Heart right ventricle (tissue), 16 donors: ENCODE measurements around the gene NSUN2. TPM values are rescaled to one million over a fixed set of nuclear protein-coding genes. Genes with fewer than 3 reads are reported as not detected.

Experiments used
- ATAC-seq, 8 donors: fragments of 200-7000 bp; cut with Tn5 transposase; one replicate each; pipeline ENCODE4 v1.9.1; 2020; ENCODE audit warnings: mild to moderate bottlenecking in 8 of 8, moderate library complexity in 8 of 8, moderate number of reproducible peaks in 1 of 8
- DNase-seq, 2 donors: peaks; one replicate each; pipeline ENCODE4 v3.0.0-alpha.2; 2020
- H3K27ac ChIP-seq, 10 donors: fragments of 200-600 bp; sonication (generic) in 2 of 10; one replicate each; pipeline versions ENCODE4 v1.5.0 to v1.8.0; 2020 to 2022; ENCODE audit warnings: mild to moderate bottlenecking in 3 of 10
- H3K27me3 ChIP-seq, 7 donors: fragments of 200-600 bp; one replicate each; pipeline ENCODE4 v1.8.0; 2021 to 2022; ENCODE audit warnings: mild to moderate bottlenecking in 2 of 7
- H3K36me3 ChIP-seq, 9 donors: fragments of 200-600 bp; sonication (generic) in 1 of 9; one replicate each; pipeline versions ENCODE4 v1.5.0 to v1.8.0; 2020 to 2022; ENCODE audit warnings: mild to moderate bottlenecking in 2 of 9
- H3K4me1 ChIP-seq, 9 donors: fragments of 200-600 bp; sonication (generic) in 1 of 9; one replicate each; pipeline versions ENCODE4 v1.5.0 to v1.8.0; 2020 to 2022; ENCODE audit warnings: mild to moderate bottlenecking in 4 of 9
- H3K4me3 ChIP-seq, 10 donors: fragments of 200-600 bp; sonication (generic) in 2 of 10; one replicate each; pipeline versions ENCODE4 v1.5.0 to v1.8.0; 2020 to 2022; ENCODE audit warnings: mild to moderate bottlenecking in 7 of 10, moderate library complexity in 2 of 10
- H3K9me3 ChIP-seq, 11 donors: fragments of 200-600 bp in 10 of 11; sonication (generic) in 2 of 11; one replicate each; pipeline versions ENCODE4 v1.5.0 to v1.8.0; 2013 to 2022; ENCODE audit warnings: mild to moderate bottlenecking in 2 of 11, control low read depth in 1 of 11, moderate library complexity in 1 of 11
- WGBS, 2 donors: extraction: QIAGEN DNeasy Blood & Tissue Kit; methylation state at CpG; one replicate each; pipeline ENCODE4 v1.1.7; 2013; ENCODE audit warnings: inconsistent platforms in 1 of 2; 5-methylcytosine and 5-hydroxymethylcytosine counted together
- intact Hi-C, 10 donors: fragments of 100-400 bp; cut with DNase I; formaldehyde crosslinking; loops; one replicate each; pipeline versions ENCODE4 v1.11.1 to v1.14.2; 2022
- polyA plus RNA-seq, 2 donors: library from polyadenylated mRNA; stranded (reverse); fragments of 200-250 nt; gene quantifications; one replicate each; pipeline ENCODE4 v1.2.3, GENCODE V29; 2013
- total RNA-seq, 10 donors: library from RNA; stranded (reverse); fragmentation: NEBNext Ultra II Directional in 3 of 10; extraction: Animal tissue kit (Norgen Biotek cat#: 25700) in 3 of 10; gene quantifications; one replicate each; pipeline versions ENCODE4 v1.2.1 to v1.2.4, GENCODE V29; 2021 to 2023
- TF ChIP-seq, protein P1 (sequence below), 9 donors: fragments of 200-600 bp; sonication (generic) in 2 of 9; IDR thresholded peaks; one replicate each; pipeline versions ENCODE4 v1.5.0 to v1.8.0; 2021 to 2022; ENCODE audit warnings: antibody characterized with exemption in 9 of 9, mild to moderate bottlenecking in 5 of 9, moderate library complexity in 1 of 9
- donor health status: Arrhythmogenic right ventricular cardiomyopathy.
- donor health status: ischemic (EF 13 %, LVEDD 7.1; RV severe dilation, severe dysfunction).
- donor health status: healthy with polysubstance abuse.
- donor health status: DM: no; HTN: yes; CAD: no.
- donor health status: DM: no; HTN: no; CAD: no.
- donor health status: ischemic (EF 25% LVEDD 6.9; RV normal size, moderate dysfunction).
- donor health status: ischemic (EF 25% LVEDD 5.7; RV mildly dilated, moderate dysfunction).
- donor health status: healthy.
- donor health status: DM: yes; HTN: yes; CAD: no.
- donor health status: Ischemic cardiomyopathy.
- donor health status: ischemic (EF 35%, LVEDD 5.7; RV mildly dilated, moderate dysfunction).
- donor health status: nonischemic (EF 11% LVEDD 7.7; RV severe dilation, severe dysfunction).
- donor health status: DM: yes; HTN: yes; CAD: no.
- donor health status: PGD.
- donor health status: ischemic (EF 29% LVEDD 5.4; RV normal size, mild dysfunction).
- donor health status: nonischemic (EF 23%, LVEDD 6.1; RV moderate dilation, normal function).

The NSUN2 gene
- total and polyA plus RNA-seq, 12 donors, result 27.9 to 42.6 (median 34.9) TPM

DNA sequence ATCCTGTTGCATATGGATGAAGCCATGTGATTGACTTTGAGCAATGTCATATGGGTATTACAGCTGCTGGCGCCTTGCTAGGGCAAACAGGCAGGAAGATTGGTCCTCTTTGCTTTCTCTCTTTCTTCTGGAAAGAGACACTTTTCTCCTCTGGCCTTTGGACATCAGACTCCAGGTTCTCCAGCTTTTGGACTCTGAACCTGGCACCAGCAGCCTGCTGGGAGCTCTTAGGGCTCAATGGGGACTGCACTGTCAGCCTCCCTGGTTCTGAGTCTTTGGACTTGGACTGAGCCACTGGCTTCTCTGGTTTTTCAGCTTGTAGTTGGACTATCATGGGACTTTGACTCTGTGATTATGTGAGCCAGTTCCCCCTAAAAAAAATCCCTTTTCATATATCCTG lies 45.5 kb upstream of the NSUN2 start:
- Histone ChIP-seq H3K4me1 (no peaks in the 10 kb centered on the region), H3K9me3 (peaks cover 0 to under 1% (median 0%) of the 10 kb centered on the region in 11 donors), H3K27me3 (peaks cover 0 to 6% (median 0%) of the 10 kb centered on the region in 7 donors), H3K27ac (no peak overlapping the region), H3K4me3 (no peak overlapping the region), H3K36me3 (no peaks in the 10 kb centered on the region)
- intact Hi-C loops, result no loop called here
- TF ChIP-seq, protein P1, sequence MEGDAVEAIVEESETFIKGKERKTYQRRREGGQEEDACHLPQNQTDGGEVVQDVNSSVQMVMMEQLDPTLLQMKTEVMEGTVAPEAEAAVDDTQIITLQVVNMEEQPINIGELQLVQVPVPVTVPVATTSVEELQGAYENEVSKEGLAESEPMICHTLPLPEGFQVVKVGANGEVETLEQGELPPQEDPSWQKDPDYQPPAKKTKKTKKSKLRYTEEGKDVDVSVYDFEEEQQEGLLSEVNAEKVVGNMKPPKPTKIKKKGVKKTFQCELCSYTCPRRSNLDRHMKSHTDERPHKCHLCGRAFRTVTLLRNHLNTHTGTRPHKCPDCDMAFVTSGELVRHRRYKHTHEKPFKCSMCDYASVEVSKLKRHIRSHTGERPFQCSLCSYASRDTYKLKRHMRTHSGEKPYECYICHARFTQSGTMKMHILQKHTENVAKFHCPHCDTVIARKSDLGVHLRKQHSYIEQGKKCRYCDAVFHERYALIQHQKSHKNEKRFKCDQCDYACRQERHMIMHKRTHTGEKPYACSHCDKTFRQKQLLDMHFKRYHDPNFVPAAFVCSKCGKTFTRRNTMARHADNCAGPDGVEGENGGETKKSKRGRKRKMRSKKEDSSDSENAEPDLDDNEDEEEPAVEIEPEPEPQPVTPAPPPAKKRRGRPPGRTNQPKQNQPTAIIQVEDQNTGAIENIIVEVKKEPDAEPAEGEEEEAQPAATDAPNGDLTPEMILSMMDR (IDR thresholded peaks at IDR 0.05), result no peak
- ATAC-seq (no peak), DNase-seq (no peak)
- 75 to 86% methylated on average over 1 of the region's 1 CpG for WGBS, 2 donors

- Histone ChIP-seq H3K27ac (no peak overlapping the region), H3K36me3 (no peaks in the 10 kb centered on the region), H3K4me1 (no peaks in the 10 kb centered on the region), H3K27me3 (no peaks in the 10 kb centered on the region), H3K9me3 (peaks cover 0 to 8% (median 0%) of the 10 kb centered on the region in 11 donors), H3K4me3 (no peak overlapping the region)
- ATAC-seq (no peak), DNase-seq (no peak)
- 83 to 88% methylated on average over 2 of the region's 2 CpGs for WGBS, 2 donors
- intact Hi-C loops, result no loop called here
- TF ChIP-seq, protein P1 (IDR thresholded peaks at IDR 0.05), result no peak
Measured at GRCh38 chr5:6676702-6677101, 43.9 kb upstream of the NSUN2 start.

GRCh38 chr5:6675784-6676491 lies 43.1 kb upstream of the NSUN2 start:
- TF ChIP-seq, protein P1 (IDR thresholded peaks at IDR 0.05), result no peak
- Histone ChIP-seq H3K36me3 (peaks cover 0 to 1% (median 0%) of the 10 kb centered on the region in 9 donors), H3K27ac (no peak overlapping the region), H3K9me3 (peaks cover 0 to 8% (median 0%) of the 10 kb centered on the region in 11 donors), H3K4me1 (no peaks in the 10 kb centered on the region), H3K4me3 (no peak overlapping the region), H3K27me3 (no peaks in the 10 kb centered on the region)
- no peak for ATAC-seq
- DNase-seq, result no peak
- WGBS, 2 donors, result 91 to 92% methylated on average over 5 of the region's 5 CpGs
- intact Hi-C loops, result no loop called here

GRCh38 chr5:6674886-6675285 lies 42.0 kb upstream of the NSUN2 start:
- TF ChIP-seq, protein P1 (IDR thresholded peaks at IDR 0.05), result no peak
- intact Hi-C loops, result no loop called here
- DNase-seq, result no peak
- H3K9me3 ChIP-seq, result peaks cover 0 to 8% (median 0%) of the 10 kb centered on the region in 11 donors
- no peak overlapping the region for H3K4me3 ChIP-seq
- no peak overlapping the region for H3K27ac ChIP-seq
- H3K4me1 ChIP-seq, result no peaks in the 10 kb centered on the region
- no peak for ATAC-seq
- 93 to 96% methylated on average over 10 of the region's 10 CpGs for WGBS, 2 donors
- no peaks in the 10 kb centered on the region for H3K27me3 ChIP-seq
- H3K36me3 ChIP-seq, result peaks cover 0 to 12% (median 0%) of the 10 kb centered on the region in 9 donors
